HG02938 (cell line): ENCODE measurements around the gene FRMD8.

Experiments used
- ATAC-seq: cut with Tn5 transposase; IDR thresholded peaks from one replicate; pipeline ENCODE4 v1.9.1; 2021; ENCODE audit warnings: mild to moderate bottlenecking, moderate library complexity; ENCODE audit not compliant: unreplicated experiment

The FRMD8 gene

DNA sequence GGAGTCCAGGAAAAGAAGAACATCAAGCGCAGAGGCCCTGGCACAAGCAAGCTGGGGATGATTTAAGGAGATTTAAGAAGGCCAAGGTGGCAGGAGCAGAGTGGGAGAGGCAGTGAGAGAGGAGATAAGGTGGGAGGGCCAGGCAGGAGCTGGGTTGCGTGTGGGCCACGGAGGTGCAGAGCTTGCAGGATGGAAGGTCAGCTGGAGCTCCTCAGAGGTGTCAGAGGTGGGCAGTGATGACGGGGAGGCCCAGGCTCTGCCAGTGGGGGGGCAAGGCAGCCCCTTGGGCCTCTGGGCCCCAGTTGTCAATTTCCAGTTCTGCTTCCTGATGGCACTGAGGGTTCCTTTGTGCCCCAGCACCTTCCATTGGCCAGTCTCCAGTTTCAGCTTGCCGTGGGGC, 6.5 kb downstream of the FRMD8 start:
- ATAC-seq, result no peak

DNA sequence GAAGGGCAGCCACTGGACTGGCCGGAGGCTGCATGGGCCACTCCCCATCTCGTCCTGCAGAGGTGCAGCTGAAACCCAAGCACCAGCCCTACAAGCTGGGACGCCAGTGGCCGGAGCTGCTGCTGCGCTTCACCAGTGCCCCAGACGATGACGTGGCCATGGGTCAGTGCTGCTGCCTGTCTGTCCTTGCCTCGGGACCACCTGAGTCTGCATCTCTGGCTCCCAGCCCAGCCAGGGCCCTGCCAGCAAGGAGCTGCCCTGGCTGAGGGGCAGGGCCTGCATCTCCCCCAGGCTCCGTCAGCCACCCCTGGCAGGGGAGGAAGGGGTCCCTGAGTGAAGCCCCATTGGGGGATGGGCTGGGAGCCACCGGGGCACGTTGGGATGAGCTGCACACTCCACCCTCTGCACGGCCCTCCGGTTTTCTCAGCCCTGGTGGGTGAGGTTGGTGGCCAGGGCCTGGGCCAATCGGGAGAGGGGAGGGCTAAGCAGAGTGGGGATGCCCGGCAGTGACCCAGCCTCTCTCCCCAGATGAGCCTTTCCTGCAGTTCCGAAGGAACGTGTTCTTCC, 7.2 kb downstream of the FRMD8 start:
- ATAC-seq, result no peak

DNA sequence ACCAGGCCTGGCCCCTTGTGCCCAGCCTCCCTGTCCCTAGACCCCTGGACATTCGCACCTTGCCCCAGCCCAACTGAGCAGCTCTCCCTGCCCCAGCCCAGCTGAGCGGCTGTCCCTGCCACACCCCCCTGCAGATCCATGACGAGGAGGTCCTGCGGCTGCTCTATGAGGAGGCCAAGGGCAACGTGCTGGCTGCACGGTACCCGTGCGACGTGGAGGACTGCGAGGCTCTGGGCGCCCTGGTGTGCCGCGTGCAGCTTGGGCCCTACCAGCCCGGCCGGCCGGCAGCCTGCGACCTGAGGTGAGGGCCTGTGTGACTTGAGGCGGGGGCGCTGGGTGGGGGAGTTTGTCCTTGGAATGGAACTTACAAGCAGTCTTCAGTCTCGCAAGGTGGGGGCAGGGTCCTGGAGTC, 7.7 kb downstream of the FRMD8 start:
- ATAC-seq, result no peak

DNA sequence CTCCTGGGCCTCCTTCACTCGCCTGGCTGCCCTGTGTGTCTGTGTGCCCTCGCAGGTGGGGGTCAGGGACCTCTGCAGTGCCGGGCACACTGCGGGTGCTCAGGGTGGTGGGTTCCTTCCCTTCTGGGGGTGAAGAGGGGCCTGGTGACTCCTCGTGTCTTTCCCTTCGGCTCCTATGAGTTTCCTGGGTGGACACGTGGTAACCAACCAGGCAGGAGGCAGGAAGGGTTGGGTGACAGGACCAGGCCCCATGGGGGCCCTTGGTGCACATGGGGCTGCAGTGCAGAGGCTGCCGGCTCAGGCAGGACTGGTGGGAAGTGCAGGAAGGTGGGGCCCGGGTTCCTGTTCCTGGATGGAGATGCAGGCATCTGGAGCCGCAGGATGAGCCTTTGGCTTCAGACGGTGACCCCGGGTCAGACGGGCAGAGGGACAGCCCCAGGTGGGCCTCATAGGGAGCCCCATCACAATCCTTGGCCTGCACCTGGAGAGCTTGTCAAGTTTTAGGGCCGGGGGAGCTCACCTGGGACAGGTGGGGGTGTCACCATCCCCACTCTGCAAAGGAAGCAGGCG, 9.6 kb downstream of the FRMD8 start:
- ATAC-seq, result no peak

DNA sequence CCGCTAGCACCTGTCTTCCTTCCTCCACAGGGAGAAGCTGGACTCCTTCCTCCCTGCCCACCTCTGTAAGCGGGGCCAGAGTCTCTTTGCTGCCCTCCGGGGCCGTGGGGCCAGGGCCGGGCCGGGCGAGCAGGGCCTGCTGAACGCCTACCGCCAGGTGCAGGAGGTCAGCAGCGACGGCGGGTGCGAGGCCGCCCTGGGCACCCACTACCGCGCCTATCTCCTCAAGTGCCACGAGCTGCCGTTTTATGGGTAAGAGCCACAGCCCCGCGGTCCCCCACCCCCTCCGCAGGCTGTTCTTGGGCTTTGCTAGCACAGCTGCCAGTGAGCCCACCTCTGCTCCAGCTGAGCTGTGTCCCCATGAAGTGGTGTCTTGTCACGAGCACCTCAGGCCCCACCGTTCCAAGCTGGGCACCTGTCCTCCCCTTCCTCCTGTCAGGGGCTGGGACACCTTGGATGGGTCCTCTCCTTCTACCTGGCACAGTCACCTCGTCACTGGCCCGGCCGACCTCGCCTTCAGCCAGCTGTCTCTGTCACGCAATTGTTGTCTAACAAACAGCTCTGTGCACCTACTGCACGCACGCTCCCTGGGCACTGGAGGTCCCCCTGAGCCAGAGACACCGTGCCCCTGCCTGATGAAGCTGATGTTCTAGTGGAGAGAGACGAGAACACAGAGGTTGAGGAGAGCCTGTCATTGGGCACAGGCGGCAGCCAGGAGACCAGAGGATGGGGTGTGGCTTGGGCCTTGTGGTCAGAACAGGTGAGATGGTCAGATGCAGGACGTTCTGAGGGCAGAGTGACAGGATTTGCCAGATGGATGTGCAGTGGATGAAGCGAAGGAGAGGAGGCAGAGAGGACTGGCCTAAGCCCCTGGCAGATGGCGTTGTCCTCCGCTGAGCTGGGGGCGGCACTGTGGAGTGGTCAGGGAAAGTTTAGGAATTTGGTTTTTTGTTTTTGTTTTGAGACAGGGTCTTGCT, 10.6 kb downstream of the FRMD8 start:
- ATAC-seq, result no peak

DNA sequence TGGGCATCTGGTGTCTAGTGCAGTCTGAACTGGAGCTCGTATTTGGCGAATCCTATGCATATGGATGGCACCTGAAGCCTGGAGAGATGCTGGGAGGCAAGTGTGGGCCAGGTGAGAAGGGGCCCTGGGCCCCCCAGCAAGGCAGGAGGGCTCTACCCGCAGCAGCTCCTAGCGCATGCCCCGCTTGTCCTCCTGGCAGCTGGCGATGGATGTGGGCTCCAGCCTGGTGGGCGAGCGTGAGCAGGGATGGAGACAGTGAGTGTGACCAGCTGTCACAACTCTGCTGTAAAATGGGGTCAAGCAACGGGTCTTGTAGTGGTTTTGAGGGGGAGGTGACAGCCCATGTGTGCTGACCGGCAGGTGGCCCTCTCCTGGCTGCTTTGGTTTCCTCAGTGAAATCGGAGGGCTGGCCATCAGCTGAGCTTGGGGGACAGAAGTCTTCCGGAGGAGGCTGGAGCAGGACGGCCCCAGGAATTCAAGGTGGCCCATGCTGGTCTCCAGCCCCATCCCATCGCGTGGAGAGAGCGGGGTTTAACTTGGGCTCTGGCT, 12.0 kb downstream of the FRMD8 start:
- no peak for ATAC-seq

DNA sequence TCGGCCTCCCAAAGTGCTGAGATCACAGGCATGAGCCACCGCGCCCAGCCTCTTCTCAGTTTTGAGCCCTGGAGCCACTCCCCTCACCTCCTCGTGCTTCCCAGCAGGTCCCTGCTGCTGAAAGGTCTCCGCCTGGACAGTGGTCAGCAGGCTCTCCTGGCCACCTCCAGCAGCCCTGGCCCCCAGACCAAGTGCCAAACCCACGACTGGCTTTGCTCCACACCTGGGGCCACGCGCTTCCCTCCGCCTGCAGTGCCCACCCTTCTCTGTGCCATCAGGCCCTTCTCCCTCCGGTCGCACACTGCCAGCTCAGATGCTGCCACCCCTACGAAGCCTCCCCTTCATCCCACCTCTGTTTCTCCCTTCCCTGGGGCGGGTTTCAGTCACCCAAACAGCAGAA, 12.8 kb downstream of the FRMD8 start:
- ATAC-seq, result no peak

DNA sequence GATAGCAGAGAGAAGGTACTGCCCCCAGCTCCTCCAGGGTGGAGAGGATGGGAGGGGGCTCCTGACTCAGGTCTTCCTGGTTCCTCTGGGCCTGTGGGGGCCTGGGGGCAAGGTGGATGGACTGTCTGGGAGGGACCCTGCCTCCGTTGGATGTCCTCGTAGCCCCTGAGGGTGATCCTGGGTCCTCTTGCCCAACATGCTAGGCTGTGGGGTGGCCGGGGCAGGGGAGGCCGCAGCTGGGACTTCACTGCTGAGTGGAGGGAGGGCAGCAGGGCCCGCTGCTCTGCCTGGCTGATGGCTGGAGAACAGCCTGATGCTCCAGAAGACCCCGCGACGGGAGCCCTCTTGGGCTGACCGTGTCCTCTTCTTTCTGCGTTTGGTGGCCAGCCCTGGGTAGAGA, 13.4 kb downstream of the FRMD8 start:
- no peak for ATAC-seq

DNA sequence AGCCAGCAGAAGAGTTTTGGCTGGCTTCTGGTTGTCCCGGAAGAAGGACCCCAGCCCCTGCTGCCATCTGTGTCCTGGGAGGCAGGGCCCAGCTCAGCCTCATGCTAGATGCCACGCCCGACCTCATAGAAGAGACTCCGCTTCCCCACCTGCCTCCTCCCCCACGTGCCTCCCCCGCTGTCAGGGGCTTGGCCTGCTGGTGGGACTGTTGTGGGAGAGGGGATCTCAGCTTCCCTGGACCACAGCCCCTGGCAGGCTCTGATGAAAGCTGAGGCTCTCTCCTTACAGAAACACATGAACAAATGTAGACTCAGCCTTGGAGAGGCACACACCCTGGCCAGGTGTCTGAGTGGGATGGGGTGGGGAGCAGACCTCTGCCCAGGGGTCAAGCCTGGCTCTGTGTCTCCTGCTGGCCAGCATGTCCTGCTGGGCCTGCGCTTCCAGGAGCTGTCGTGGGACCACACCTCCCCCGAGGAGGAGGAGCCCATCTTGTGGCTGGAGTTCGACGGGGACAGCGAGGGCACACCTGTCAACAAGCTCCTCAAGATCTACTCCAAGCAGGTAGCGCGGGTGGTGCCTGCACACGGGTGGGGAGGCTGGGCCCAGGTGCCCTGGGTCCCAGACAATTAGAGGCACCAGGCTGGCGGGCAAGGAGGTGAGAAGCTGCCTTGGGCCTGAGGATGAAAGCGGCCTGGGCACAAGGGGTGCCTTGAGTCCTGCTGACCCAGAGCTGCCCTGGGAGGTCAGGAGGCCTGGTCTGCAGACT, 14.1 kb downstream of the FRMD8 start:
- no peak for ATAC-seq

DNA sequence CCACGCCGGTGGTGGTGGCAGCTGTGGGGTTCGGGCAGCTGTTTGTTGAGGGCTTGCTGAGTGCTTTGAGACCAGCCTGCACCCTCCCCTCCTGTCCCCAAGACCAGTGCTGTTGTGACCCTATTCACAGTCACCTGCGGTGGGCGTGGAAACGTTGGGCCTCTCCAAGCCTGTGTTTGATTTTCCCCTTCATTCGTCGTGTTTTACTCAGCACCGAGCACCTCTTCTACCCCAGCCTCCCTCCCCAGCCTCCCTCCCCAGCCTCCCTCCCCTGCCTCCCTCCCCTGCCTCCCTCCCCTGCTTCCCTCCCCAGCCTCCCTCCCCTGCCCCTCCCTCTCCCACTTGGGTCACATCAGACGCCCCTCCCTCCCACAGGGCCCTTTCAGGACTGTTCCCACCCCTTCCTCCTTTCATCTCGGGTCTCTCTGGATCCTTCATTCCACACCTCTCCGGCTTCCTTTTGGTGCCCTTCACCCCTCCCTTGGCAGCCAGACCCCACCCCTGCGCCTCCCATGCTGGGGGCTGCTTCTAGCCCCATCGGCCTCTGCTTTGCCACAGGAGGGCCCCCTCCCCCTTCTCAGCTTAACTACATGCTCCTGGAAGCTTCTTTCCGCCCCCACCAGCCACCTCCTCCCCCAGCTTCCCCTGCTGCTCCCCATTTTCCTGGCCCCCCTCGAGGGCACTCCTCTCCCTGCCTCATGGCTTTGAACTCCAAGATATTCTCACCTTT, 14.8 kb downstream of the FRMD8 start:
- no peak for ATAC-seq

DNA sequence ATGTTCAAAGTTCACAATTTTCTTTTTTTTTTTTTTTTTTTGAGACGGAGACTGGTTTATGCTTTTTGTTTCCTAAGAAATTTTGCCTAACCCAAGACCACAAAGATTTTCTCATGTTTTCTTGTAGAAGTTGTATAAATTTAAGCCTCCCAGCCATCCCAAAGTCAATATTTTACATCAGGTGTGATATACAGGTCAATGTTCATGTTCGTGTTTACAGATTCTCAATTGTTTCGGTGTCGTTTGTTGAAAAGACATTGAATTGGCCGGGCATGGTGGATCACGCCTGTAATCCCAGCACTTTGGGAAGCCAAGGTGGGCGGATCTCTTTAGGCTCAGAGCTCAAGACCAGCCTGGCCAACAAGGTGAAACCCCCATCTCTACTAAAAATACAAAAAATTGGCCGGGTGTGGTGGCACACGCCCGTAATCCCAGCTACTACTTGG, 15.4 kb downstream of the FRMD8 start:
- ATAC-seq, result no peak

DNA sequence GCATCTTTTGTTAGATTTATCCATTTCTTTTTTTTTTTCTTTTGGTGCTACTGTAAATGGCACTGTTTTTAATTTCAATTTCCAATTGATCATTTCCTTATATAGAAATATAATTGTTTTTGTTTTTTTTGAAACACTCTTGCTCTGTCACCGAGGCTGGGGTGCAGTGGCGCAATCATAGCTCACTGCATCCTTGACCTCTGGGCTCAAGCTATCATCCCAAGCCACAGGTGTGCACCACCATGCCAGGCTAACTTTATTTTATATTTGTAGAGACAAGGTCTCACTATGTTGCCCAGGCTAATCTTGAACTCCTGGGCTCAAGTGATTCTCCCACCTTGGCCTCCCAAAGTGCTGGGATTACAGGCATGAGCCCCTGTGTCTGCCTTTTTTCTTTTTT, 16.4 kb downstream of the FRMD8 start:
- no peak for ATAC-seq

DNA sequence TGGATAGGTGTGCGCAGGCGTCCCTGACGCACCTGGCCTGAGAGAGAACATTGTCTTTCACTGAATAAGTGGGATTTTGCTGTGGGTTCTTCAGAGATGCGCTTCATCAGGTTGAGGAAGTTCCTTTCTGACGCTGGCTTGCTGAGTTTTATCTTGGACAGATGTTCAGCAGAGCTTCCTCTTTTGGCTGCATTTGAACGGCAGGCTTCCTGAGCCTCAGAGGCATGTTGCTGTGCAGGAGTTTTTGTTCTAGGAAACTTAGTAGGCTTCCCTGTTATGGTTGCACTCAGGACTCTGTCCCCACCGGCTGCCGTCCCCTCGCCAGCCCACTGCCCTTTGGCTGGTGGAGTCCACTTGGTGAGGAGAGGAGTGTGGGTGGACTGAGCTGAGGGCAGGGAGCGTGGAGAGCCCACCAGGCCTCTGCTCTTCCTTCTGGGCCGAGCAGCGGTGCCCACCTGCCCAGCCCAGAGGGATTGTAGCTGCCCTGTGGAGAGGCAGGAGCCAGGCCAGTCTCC, 17.2 kb downstream of the FRMD8 start:
- no peak for ATAC-seq

DNA sequence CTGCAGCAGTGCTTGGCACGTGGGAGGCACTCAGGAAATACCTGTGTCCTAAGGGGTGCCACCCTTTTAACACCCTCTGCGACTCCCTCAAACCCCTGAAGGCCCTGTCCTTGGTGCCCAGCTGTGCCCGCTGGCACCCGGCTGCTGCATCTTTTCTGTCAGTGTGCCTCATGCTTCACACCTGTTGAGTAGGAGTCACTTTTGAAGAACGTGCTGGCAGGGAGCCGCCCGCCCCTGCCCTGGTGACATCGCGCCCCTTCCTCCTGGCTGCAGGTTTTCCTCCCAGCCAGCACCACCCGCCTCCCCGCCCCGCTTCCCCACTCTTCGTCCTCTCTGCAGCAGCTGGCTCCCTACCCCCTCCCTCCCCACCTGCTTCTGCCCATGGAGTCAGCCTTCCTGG, 17.8 kb downstream of the FRMD8 start:
- no peak for ATAC-seq

DNA sequence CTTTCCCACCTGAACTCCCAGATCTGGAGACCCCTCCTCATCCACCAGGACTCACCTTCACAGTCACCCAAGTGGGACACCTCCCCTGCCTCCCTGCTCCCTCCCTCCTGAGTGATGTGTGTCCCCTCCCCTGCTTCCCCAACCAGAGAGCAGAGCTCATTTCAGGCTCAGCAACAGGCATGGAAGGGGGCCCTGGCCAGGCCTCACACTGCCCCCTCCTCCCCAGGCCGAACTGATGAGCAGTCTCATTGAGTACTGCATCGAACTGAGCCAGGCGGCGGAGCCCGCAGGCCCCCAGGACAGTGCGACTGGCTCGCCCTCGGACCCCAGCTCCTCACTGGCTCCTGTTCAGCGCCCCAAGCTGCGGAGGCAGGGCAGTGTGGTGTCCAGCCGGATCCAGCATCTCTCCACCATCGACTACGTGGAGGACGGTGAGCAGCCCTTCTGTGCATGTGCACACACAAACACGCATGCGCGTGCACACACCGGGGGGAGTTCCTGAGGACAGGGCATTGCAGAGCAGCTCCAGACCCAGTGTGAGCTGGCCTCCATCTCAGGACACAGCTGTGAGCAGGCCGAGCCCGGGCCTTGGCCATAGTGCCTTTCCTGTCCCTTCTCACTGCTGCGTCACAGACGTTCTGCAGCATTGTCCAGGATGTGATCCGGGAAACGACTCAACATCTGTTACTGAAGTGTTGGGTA, 18.4 kb downstream of the FRMD8 start:
- no peak for ATAC-seq

DNA sequence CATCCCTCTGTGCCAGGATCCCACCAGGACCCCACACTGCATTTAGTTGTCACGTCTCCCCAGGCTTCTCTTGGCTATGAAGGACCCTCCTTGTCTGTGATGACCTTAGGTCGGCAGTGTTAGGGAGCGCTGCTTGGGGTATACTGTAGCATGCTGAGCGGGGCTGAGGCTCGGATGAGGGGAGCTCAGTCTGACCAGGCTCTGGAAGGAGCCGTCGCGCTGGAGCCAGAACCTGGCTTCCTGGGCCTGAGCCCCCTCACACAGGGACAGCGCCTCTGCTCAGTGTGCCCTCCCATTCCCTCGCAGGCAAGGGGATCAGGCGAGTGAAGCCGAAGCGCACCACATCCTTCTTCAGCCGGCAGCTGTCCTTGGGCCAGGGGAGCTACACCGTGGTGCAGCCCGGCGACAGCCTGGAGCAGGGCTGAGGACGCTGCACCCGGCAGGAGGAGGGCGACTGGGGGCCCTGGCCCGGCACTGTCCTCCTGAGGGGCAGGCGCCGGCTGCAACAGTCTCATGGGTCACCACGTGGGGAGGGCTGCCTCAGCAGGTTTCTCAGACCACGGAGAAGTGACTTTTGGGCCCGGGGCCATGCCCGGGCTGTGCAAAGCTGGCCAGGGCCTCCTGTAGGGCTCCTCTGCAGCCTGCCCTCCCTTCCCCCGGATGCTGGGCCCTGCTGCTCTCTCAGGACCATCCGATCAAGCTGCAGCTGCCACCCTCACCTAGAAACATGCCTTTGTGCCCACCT, 24.7 kb downstream of the FRMD8 start:
- no peak for ATAC-seq

DNA sequence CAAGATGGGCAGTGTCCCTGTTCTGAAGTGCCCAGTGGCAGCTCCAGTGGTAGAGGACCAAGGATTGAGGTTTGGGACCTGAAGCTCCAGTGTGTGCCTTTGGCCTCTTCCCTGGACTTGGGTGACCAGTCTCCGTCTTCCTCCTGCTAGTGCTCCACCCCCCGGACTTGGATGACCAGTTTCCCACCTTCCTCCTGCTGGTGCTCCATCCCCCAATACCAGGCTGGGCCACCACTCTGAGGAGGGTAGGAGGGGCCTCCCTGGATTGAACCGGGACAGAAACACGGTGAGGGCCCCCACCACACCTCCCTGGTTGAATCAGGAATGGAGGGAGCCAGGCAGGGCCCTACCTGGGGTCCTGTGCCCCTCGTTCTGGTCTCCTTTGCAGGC, 25.2 kb downstream of the FRMD8 start:
- ATAC-seq, result no peak

DNA sequence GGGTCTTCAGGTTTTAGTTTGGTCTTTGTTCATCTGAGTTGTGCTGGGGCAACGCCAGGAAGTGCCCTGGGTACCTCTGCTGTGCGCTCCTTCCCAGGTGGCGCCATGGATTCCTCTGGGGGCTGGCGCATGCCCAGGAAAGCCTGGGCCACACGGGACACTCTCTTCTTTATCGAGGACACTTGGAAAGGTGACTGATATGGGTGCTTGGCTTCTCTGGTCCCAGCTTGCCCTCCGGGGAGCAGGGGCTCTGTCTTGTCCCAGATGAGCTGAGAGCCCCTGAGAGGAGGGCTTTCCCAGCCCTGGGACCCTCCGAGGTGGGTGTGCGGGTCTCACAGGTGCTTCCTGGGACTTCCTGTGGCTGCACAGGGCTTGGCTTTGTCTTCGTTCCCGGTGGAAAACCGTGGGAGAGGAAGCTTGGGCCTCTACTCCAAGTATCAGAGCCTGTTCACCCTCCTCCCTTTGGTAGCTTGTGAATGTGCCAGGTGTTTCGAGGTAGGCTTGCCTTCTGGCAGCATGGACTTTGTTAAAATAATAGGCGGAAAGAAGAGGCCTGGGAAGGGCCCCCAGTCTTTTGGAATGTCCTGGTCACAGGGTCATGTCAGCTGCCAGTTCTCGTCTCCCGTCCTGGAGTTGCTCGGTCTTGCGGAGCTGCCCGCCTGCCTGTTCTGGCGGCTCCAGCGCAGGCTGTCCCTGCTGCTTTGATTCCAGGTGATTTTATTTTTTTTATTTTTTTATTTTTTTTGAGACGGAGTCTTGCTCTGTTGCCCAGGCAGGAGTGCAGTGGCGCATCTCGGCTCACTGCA, 26.0 kb downstream of the FRMD8 start:
- ATAC-seq, result no peak
